ENCODE results near the gene TSPEAR.
"Not testable (repeated sequence)": the region's sequence is repeated elsewhere in the genome, so short reads cannot be mapped to it uniquely, and the experiment has no call there.

The TSPEAR gene

DNA sequence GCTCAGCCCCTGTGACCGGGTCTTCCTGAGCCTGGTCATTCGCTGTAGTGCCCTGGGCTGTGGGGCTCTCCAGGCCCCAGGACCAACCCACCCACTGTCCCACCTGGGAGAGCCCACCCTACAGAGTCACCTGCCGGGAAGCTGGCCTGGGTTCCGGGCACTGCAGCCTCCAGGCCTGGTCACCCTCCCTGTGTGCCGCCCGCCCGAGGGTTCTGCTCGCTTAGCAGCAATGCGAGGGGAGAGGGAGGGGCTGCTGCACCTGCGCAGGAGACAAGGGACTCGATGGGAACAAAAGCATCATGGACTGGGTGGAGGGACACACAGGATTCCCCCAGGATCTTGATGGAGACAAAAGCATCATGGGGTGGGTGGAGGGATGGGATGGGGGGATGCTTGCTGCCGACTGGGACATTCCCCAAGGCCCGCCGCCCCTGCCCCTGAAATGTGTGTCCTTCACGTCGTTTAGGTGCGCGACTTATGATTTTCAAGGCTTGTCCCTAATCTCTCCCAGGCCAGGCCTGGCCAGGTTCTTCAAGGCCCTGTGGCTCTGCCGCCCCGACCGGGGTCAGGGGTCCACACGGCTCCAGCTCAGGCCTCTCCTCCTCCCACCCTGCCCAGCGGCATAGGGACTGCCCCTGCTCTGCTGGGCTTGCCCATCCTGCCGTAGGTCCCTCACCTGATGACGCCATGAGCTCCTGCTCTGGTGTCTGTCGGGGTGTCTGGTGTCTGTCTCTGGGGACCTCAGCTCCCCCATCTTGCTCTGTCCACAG, 97.8 kb downstream of the TSPEAR start:
- no peak overlapping the region for H3K4me3 ChIP-seq (ENCODE audit: low read depth, low read length)
- TF ChIP-seq CTCF (IDR thresholded peaks at IDR 0.05; ENCODE audit: low read depth, low read length): no peak

DNA sequence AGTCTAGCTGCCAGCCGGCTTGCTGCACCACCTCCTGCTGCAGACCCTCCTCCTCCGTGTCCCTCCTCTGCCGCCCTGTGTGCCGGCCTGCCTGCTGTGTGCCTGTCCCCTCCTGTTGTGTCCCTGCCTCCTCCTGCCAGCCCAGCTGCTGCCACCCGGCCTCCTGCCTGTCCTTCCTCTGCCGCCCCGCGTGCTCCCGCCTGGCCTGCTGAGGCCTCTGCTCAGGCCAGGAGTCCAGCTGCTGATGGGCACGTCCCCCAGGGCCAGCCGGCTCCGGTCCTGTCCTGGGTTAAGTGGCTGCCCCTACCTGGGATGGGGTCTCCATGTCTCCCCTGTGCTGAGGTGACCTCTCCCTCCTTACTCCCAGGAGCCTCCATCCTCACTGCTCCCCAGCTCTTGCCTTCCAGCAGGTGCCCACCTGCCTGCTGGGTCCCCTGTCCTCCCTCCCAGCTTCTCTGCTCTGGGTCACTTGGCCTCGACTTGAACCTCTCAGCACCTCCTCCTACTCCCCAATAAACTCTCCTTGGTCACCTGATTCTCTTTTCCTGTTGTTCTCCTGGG, 98.6 kb downstream of the TSPEAR start:
- H3K4me3 ChIP-seq (ENCODE audit: low read depth, low read length): no peak overlapping the region
- no peak for TF ChIP-seq CTCF (IDR thresholded peaks at IDR 0.05; ENCODE audit: low read depth, low read length)

DNA sequence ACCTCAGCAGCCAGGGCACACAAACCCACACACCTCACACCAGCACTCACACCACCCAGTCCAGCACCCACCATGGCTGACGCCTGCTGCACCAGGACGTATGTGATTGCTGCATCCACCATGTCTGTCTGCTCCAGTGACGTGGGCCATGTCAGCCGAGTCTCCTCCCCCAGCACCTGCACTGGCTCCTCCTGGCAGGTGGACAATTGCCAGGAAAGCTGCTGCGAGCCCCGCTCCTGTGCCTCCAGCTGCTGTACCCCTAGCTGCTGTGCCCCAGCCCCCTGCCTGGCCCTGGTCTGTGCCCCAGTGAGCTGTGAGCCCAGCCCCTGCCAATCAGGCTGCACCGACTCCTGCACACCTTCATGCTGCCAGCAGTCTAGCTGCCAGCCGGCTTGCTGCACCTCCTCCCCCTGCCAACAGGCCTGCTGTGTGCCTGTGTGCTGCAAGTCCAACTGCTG, 99.3 kb downstream of the TSPEAR start, which contains the start of gene KRTAP10-8:
Gene KRTAP10-8 (plus strand): TSS at position 51 of the 458 bp plus-strand sequence. CDS start 22 bp downstream, at position 73.
- no peak for TF ChIP-seq CTCF (IDR thresholded peaks at IDR 0.05; ENCODE audit: low read depth, low read length)

GRCh38 chr21:44611551-44611950, 99.8 kb downstream of the TSPEAR start:
- no peak for TF ChIP-seq CTCF (IDR thresholded peaks at IDR 0.05; ENCODE audit: low read depth, low read length)
- H3K4me3 ChIP-seq (ENCODE audit: low read depth, low read length): no peak overlapping the region

More for the DNA sequence above, 99.3 kb downstream of the TSPEAR start, which contains the start of gene KRTAP10-8:
- H3K4me3 ChIP-seq (ENCODE audit: low read depth, low read length): no peak within 1 kb of the TSS

GRCh38 chr21:44610157-44610843, 101.1 kb downstream of the TSPEAR start:
- H3K4me3 ChIP-seq (ENCODE audit: low read depth, low read length): not testable (repeated sequence)

- no peak for TF ChIP-seq CTCF (IDR thresholded peaks at IDR 0.05; ENCODE audit: low read depth, low read length)
- H3K4me3 ChIP-seq (ENCODE audit: low read depth, low read length): no peak overlapping the region
Measured at GRCh38 chr21:44609193-44609592, 102.2 kb downstream of the TSPEAR start.

DNA sequence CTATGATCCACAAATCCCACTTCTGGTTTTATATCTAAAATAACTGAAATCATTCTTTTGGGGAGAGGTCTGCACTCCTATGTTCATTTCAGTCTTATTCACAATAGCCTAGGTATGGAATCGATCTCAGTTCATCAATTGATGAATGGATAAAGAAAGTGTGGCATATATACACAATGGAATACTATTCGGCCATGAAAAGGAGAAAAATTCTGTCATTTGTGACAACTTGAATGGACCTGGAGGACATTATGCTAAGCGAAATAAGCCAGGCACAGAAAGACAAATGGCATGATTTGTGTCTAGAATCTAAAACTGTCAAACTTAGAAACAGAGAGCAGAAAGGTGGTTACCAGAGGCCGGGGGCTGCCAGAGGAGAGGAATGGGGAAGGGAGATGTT, 104.9 kb downstream of the TSPEAR start:
- TF ChIP-seq CTCF (IDR thresholded peaks at IDR 0.05; ENCODE audit: low read depth, low read length): no peak

More for the DNA sequence above, 104.9 kb downstream of the TSPEAR start:
- no peak overlapping the region for H3K4me3 ChIP-seq (ENCODE audit: low read depth, low read length)

All from WI38 (cell line).